NCI-H1092 (cell line): ENCODE measurements around the gene SERPINE1.

Experiments used
- DNase-seq: peaks from one replicate; lab custom pipeline; 2025; lab: John Stamatoyannopoulos, UW

Gene SERPINE1

DNA sequence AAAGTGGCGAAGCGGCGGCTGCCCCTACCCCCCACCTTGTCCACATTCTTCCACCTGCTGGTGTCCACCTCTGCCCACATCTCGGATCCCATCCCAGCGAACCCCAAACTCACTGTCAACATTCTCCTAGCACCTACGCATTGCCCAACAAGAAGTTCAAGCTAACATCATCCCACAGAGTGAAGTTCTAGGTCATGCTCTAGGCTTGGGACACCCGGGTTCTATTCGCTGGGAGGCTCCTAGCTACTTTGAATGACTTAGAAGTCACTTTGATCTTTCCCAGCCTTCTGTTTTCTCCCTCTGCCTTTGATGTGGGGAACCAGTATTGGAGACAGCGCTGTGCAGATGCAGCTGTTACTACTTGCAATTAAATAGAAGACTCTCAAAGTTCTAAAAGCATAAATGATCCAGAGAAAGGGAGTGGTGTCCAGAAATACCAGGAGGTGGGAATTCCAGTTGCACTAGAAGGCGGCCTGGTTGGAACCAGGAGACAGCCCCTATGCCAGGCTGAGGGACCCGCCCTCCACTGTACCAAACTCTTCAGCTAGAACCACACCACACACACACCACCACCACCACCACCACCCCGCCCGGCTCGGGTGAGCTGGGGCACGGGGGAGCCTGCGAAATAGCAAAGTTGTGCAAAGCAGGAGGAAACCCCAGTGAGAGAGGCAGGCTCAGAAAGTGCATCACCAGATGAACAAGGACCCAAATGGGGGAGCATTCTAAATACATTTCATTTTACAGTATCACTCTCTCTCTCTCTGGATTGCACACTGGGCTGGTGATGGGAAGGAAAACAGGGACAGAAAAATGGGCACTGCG lies 43.9 kb downstream of the SERPINE1 start:
- no peak for DNase-seq

DNA sequence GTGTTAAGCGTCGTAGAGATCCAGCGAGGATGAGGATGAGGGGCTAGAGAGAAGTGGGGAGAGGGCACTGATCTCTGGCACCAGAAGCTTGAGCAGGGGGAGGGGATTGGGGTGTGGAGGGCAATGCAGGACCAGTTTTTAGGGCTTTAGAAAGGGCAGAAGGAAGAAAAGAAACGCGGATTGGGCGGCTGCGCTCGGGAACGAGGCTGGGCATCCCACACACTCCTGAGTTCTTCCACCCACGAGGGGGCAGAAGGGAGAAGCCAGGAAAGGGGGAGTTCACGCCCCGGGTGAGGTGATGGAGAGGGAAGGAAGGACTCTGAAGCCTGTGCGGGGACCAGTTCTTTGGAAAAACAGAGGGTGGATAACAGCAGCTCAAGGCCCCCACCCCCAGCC lies 44.5 kb downstream of the SERPINE1 start:
- no peak for DNase-seq

DNA sequence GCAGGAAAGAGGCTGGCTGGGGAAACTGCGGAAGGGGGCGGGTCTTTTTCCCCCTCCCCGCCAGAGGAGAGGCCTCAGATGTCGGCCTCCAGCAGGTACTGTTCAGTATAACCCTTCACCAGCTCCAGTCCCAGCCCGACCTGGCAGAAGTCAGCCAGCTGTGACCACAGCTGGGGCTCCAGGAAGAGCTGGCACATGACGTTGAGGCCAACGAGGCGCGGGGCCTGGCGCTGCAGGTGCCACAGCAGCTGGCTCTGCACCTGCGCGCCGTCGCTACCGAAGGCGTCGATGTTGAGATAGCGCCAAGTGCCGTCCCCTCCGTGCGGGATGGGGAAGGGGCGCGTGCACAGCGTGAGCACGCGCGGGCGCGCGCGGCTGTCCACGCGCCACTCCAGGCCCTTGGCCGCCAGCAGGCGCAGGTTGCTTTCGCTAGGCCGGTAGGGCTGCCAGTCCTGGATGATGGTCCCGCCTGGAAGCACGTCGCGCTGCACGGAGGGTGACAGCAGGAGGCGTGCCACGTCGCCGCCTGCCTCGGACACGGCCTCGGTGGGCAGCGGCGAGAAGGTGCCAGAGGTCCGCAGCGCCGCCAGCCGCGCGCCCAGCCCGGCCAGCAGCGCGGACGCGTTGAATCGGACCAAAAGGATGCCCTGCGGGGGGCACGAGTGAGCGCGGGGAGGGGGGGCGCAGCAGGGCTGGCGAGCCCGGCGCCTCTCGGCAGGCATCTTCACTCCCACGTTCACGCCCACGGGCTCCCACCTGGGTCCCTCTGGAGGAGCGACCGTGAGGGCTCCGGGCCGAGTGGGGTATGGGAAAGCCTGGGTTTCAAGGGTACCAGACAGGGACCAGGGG lies 45.3 kb downstream of the SERPINE1 start:
- DNase-seq, result peak; percentile 53

DNA sequence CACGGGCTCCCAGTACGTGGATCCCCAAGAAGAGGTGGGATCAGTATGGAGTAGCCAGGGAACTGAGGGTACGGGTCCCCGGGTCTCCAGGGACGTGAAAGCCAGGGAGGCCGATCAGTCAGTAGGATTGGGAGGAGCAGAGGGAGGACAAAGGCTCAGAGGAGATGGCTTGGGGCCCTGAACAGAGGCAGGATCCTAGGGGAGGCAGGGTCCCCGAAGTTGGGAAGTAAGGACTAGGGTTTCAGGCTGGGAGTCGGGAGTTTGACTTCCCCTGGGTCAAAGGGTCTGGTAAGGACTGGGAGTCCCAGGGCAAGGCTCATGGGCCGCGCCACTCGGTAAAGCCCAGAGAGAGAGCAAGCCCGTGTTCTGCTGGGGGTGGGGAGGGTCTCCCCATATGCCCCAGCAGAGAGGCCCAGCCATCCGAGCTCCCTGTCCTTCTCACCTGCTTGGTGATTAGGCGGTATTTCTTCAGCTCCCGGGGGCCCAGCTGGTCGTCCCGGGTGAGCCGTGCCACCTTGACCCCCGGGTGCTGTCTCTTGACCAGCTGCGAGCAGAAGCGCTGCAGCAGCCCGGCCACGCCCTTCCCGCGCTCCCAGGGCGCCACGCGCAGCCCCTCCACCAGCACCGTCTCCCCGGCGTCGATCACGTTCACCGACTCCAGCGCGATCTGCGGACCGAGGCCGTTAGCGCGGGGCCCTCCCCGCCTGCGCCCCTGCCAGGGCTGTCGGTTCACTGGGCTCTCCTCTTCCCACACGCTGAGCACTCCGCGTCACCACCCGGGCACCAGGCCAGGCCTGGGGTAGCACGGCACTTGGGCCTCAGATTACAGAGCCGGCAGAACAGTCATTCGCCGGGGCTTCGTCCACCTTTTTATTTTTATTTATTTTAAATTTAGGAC lies 46.2 kb downstream of the SERPINE1 start:
- DNase-seq, result peak; percentile 91

DNA sequence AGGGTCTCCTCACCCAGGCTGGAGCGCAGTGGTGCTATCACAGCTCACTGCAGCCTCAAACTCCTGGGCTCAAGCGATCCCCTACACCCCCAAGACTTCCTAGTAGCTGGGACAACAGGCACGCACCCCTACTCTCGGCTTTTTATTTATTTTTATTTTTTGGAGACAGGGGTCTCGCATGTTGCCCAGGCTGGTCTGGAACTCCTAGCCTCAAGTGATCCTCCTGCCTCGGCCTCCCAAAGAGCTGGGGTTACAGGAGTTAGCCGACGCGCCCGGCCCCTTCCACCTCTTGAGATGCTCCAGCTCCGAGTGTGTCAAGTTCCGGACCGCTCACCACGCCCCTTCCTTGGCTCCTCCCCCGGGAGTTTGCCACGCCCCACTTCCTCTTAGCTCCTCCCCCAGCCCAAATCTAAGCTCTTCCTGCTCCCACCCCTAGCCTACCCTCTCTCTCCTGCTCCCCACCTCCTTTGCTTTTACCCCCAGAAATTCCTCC lies 46.9 kb downstream of the SERPINE1 start:
- no peak for DNase-seq

DNA sequence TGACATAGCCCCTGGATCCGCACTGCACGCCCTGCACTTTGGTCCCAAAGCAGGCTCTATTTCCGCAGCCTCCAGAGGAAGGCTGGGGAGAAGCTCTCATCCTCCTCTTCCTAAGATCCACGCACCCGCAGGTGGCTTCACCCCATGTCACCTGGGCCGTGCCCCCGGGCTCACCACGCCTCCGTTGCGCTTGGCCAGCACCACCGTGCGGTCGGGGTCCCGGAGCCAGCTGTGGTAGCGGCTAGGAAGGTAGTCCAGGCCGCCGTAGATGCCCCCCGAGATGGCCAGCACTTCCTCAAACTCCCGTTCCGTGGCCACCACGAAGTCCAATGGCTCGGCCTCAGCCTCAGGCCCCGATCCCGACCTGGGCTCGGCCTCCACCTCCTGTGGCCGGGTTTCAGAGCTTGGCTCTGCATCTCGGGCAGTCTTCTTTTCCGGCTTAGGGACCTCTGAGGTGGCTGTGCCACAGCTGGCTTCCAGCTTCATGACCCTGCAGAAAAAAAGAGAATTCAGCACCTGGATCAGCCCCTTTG lies 47.5 kb downstream of the SERPINE1 start:
- DNase-seq, result no peak

DNA sequence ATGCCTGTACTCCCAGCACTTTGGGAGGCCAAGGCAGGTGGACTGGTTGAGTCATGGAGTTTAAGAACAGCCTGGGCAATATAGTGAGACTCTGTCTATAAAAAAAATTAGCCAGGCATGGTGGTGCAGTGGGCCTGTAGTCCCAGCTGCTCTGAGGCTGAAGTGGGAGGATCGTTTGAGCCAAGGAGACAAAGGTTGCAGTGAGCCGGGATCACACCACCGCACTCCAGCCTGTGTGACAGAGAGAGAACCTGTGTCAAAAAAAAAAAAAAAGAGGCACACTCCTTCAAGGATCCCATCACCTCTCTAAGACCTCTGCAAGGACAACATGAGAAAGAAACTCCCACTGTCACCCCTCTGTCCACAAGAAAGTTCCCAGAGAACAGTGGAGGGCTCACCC lies 48.8 kb downstream of the SERPINE1 start:
- DNase-seq, result no peak

DNA sequence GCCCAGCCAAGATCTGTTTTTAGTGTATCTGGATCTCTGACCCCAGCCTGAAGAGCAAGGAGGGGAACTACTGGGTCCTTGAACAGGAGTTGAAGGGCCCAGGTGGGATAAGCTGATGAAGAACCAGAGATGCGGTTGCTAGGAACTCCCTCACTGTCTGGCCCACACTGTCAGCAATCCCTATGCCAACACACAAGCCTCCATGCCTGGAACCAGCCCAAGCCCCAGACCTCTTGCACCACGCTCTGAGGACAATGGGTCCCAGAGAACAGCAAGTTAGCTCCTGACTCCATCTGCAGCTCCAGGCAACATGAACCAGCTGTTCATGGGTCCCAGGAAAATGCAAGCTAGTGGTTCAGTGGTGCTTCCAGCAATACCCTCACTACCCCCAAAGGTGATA lies 50.7 kb downstream of the SERPINE1 start:
- DNase-seq, result no peak

DNA sequence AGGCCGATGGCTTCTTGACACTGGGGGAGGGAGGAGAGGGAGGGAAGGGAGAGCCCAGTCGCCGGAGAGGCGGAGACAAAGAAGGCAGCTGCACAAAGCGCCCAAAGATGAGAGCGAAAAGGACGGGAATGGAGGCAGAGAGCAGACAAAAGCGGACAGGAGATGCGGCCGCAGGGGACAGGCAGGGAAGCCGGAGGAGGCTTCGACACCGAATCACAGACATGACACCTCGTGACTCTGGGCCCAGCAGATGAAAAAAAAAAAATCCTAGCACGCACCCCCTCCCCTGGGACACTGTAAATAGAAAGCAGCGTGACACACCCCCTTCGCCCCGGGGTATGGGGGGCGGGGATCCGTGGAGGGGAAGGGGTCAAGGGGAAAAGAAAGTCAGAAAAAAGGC lies 52.2 kb downstream of the SERPINE1 start:
- peak; percentile 29 for DNase-seq

DNA sequence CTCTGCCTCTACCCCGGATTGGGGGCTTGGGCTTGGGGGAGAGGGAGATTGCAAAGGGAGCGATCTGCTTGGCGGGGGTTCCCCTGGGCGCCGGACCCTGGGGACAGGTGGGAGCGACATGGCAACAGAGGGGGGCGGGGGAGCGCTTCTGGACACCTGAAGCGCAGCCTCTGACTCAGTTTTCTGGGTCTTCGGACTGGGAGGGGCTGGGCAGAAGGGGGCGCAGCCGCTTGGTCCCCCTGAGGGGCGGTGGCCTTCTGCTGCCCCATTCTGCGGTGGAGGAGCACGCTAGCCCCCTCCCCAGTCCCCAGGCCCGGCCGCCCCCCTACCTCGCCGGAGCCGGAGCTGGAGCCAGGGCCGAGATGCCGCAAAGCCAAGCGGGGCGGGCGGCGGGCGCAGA lies 52.8 kb downstream of the SERPINE1 start:
- DNase-seq, result no peak

DNA sequence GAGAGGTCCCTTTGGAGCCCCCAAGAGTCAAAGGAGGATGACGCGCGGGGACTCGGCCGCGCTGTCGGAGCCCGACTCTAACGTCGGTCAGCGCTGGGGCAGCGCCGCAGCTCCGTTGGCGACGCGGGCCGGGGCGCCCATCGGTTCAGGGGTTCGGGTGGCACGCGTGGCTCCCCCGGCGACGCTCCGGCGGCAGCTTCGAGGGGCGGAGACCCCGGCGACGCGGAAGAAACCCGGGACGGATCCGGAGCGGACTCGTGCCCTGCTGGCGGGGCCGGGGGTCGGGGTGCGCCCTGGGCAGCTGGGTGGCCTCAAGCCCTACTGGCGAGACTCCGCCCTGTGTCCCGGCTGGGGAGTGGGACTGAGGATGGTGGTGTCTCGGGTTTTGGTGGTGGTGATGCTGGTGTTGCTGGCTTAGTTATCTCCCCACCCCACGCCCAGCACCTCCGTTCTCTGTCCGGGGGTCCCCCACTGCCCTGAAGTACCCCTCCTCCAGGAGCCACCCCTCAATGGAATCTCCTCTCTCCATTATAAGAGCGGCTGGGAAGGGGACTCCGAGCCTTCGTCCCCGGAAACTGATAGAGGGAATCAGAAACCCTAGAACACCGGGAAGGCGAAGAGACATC lies 53.3 kb downstream of the SERPINE1 start, which contains the start of gene NAT16:
NAT16 (minus strand) TSS at position 164 of the 626 bp plus-strand sequence. CDS start 5,486 bp downstream, outside the sequence.
- DNase-seq, result no peak

DNA sequence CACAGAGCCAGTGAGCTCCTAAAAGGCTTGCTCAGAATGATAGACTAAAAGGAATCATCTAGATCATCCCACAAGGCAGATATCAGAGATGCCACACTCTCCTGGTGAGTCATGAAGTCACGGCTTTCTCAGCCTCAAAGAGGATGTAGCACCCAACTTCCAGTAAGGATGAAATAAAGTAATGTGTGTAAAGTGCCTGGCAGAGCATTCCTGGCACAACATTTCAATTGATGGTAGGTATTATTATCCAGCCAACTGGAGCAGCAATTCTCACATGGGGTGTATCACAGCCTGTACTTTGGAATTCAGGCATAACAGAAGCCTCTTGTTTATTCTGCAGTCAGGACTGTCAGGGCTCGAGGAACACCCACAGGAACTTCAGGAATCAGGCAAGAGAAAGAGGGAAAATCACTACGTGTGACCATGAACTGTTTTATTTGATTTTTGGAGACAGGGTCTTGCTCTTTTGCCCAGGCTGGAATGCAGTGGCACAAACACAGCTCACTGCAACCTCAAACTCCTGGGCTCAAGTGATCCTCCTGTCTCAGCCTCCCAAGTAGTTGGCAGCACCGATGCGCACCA lies 58.4 kb downstream of the SERPINE1 start:
- DNase-seq, result no peak

DNA sequence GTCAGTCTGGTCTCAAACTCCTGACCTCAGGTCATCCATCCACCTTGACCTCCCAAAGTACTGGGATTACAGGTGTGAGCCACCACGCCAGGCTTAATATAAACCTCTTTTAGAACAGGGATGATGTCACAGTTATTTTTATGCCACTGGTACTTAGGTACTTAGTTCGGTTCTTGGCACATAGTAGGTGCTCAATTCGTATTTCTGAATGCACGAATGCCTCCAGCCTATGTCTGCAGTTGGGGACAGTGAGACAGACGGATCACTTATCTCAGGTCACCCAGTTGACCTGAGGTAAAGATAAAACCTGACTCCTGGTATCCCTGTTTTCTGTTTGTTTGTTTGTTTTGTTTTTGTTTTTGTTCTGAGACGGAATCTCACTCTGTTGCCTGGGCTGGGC lies 59.3 kb downstream of the SERPINE1 start:
- DNase-seq, result no peak

DNA sequence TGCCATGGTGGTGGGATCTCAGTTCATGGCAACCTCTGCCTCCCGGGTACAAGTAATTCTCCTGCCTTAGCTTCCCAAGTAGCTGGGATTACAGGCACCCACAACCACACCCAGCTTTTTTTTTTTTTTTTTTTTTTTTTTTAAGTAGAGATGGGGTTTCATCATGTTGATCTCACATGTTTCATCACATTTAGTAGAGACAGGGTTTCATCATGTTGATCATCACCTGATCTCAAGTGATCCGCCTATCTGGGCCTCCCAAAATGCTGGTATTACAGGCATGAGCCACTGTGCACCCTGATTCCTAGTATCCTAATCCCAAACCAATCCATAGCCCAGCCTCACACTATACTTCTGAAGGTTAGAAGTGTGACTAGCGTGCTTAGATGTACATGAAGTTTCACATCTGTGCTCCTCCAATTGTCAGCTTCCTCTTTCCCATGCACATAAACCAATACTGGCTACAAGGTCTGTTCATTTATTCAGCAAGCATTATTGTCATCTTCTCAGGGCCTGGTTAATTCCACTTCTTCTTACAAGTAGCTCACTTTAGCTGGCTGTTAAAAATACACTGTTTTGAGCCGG lies 60.0 kb downstream of the SERPINE1 start:
- no peak for DNase-seq
